NCI-H2196 treated with DMSO at 0.1 percent for 48 hours (cell line): ENCODE measurements around the gene OLIG3.

Experiments used
- DNase-seq: peaks from one replicate; lab custom pipeline; 2025; ENCODE audit not compliant: unreplicated experiment; lab: John Stamatoyannopoulos, UW

The OLIG3 gene

DNA sequence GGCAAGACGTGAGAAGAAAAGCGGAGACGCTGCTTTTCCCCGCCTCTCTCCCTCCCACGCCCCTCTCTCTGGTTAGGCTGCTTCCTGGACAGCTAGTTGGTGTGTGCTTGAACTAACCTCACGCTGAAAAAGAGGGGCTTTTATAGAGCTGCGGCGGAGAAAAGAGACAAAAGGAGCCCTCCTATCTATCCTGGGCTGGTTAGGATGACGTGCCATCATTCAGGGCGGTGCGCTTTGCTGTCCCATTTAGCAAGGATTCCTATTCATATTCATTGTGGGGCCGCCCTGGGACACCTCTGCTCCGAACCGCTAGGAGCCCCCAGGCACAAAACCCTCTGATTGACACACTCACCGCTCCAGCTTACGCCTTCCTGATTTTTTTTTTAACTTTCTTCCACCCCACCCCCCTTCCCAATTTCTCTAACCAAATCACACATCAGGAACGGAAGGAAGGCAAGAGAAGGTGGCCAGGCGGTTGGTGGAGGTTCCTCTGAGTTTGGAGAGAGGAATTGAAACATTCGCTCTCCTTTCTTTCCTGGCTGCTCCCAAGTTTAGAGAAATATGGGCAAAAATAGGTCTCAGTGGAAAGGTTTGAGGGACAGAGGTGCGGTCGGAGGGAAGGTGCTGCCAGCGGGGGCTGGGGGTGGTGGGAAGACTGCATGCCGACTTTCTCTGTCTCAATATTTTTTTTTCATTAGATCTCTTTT is at the start of gene OLIG3:
Gene OLIG3, minus strand, starts transcription at position 114 of the 707 bp plus-strand sequence. CDS start 224 bp downstream, outside the sequence.
- no peak for DNase-seq

DNA sequence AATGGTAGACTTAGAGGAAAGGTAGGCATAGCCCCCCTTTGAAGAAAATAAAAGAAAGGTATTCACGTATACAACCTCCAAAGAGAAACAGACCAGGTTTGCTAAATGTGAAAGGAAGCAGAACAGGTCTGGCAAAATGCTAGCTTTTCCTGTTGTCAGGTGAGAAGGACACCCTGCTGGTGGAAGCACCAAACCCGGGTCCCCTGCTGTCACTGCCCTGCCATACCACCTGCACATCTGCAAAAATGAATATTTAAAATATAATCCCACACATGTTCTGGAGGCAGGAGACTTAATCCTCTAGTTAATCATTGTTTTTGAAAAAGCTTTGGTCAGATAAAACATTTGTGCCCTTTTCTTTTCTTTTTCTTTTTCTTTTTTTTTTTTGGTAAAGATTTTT is 48.9 kb upstream of the OLIG3 start:
- DNase-seq: no peak

DNA sequence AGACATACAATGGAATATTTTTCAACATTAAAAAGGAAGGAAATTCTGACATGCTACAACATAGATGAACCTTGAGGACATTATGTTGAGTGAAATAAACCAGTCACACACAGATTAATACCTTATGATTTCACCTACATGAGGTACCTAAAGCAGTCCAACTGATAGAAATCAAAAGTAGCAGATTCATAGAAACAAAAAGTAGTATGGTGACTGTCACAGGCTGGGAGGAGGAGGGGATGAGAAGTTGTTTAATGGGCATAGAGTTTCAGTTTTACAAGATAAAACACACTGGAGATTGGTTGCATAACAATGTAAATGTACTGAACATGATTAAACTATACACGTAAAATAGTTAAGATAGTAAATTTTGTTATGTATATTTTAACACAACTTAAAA is 48.5 kb upstream of the OLIG3 start:
- DNase-seq: no peak

DNA sequence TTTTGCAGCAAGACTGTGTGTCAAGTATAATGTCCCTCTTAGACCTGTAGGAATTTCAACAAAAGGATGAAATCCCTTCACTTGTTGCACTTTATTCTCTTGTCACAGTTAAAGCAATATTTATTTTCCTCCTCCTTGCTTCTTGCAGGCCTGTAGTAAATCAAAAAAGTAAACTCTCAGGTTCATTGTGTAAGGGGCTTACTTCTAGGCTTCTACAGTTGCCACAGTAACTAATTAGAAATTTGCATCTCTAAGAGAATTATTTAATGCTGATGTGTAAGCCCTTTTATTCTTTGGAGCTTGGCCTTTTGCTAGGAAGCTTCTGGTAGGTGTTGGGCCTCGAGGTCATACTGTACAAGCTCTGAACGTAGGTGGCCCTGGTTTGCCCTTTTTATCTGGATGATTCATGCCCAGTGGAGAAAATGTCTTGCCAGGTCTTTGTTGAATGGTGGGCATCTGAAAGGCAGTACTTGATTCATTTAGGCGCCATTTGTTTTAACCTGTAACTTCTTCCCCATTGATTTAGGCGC is 47.4 kb upstream of the OLIG3 start:
- no peak for DNase-seq

DNA sequence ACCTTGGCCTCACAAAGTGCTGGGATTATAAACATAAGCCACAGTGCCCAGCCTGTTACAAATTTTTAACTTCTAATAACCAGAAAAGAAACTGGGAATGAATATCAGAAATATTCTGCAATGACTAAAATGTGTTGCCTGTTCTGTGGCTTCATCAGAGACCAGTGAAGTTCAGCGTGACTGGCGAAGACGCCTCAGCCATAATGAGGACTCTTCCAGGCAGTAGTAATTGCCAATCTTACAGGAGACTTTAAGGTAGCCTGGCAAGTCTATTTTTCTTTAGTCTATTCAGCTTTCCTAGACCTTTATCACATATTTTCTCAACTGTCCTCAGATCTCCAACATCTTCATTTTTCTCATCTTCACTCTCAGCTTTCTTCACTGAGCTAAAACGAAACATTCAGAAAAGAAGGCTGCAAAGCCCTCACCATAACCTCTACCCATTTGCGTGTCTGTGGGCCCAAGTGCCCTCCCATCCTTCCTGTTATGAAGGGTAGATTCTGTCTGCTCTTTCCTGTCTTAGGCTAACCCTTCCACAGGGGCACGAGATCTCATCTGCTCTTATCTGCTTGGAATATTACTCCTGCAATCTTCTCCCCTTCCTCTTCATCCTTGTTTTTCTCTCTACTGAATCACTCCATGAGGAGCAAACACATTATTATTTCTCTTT is 42.0 kb upstream of the OLIG3 start:
- no peak for DNase-seq

DNA sequence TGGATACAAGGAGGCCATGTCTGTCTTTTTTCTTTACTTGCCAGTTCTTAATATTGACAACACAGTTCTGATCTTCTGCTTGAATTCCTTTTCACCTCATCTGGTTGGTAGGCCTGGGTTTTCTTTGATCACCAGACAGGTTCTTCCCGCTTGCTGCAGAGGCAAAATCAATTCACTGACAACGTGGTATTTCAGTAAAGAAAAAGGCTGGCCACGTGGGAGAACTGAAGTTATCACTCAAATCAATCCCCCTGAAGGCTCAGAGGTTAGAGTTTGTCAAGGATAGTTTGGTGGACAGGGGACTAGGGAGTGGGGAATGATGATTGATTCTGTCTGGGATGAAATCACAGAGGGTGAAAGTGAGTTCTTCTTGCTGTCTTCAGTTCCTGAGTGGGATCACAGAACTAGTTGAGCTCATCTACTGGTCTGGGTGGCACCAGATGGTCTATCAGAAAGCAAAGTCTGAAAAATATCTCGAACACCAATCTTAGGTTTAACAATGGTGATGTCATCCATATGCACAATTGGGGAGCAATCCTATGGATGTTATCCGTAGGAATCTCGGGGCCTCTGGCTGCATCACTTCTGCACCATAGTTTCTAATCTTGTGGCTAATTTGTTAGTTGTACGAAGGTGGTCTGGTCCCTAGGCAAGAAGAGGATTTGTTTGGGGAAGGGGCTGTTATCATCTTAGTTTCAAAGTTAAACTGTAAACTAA is 37.3 kb upstream of the OLIG3 start:
- DNase-seq: no peak

DNA sequence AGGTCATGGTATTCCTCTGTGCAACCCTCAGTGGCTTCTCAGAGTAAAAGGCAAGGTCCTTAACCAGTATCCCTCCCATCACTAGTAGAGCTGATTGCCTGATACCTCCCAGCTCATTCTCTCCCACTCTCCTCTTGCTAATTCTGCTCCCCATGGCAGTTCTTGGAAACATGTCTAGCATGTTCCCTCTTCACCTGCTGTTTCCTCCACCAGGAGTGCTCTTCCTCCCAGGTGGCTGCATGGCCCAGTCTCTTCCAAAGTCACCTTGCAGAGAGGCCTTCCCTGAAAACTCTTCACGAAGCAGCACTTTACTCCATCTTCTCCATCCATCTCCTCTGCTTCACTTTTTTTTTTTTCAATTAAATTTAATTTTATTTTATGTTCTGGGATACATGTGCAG is 36.2 kb upstream of the OLIG3 start:
- no peak for DNase-seq

DNA sequence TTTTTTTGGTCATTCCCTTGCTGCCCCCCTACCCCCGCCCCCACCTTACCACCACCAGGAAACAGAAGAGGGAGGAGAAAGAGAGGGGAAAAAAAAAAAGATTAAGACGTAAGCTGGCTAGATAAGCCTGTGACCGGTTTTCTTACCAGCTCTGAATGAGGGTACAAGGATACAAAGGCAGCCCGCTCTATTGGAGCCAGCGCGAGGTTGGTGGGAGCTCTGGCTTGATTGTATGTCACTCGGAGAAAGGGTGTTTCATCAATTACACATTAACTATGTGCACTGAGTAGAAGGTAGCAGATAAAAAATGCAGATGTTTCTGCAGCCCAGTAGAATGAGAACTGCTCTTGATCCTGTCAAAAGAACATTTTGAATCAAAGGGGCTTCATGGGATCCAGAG is 28.6 kb upstream of the OLIG3 start:
- DNase-seq: no peak

DNA sequence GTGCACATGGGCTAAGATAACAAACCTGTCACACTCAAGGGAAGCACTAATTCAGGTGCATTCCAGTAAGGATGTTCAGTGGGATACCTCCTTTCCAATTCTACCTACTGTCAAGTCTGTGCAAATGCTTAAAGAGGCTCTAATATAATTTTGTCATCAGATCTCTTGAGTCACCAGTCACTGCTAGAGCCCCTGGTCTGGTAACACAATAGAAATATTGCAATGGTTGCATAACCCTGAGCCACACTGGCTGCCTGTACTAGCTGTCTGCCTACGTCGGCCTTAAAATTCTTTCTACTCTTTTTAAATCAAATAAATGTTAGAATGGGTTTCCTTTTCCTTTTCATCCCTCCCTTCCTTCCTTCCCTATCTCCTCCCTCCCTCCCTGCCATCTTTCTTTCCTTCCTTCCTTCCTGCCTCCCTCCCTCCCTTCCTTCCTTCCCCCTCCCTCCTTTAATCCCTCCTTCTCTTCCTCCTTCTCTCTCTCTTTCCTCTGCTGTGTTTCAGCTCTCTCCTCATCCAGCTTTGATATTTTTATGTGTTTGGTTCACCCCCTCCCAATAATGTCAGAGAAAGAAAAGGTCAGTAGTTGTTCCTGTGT is 28.1 kb upstream of the OLIG3 start:
- DNase-seq: no peak

DNA sequence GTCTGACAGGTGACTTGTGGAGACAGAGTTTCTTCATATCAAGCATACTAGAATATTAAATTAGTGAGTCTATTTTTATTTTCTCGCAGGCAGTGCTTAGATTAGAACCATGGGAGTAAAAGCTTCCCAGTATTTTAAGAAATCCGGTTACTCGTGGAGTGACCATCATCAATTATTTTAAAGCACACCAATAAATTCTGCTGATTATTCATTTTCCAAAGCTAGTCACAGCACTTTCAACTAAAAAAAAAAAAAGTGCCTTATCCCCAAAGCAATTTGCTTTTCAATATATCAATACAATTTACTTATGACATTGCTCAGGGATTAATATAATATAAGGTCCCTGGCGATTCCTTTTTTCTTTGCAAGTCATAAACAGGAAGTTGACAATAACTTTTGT is 26.3 kb upstream of the OLIG3 start:
- no peak for DNase-seq

DNA sequence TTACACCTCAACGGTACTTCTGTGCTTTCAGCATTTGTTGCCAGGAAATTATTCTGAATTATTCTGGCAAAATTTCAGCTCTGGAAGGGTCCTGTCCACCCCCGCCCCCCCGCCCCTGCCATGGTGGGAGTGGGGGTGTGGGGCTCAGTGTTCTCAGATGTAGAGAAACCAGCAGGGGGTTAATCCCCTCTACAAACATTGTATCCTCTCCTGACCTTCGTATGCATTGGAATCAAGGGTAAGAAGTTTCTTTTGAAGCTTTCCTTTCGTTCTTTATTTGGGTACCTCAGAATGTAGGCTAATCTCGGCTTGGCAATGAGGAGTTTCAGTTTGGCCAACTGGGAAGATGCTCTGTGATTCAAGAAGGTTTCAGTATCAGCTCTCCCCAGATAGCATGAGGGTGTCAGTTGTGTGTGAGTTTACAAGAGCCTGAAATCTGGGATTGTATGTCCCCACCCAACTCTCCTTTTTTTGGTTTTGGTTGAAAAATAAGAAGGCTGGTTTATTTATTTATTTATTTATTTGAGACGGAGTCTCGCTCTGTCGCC is 25.5 kb upstream of the OLIG3 start:
- DNase-seq: no peak

DNA sequence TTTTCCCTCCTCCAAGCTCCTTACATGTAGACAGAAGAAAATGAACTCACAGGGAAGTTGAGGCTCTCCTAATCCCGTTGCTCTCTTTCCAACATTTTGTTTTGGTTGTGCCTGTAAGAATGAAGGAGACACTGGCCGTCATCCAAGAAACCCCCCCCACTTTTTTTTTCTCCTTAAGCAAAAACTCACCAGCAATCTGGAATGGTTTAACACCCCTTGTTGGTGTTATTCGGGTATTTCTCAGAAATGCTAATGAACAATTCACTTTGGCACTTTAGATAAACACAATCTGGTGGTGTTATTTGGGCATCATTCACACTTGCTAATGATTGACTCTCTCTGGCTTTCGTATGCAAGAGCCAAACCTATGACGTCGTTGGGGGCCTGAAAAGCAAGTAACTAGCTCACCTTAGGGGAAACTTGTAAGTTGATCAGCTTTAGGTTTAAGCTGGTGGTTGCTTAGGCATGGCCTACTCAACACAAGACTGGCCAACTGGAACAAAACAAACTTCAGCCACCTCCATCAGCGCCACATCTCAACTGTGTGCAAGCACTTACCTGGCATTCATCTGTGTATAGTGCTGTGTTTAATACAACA is 24.3 kb upstream of the OLIG3 start:
- no peak for DNase-seq

DNA sequence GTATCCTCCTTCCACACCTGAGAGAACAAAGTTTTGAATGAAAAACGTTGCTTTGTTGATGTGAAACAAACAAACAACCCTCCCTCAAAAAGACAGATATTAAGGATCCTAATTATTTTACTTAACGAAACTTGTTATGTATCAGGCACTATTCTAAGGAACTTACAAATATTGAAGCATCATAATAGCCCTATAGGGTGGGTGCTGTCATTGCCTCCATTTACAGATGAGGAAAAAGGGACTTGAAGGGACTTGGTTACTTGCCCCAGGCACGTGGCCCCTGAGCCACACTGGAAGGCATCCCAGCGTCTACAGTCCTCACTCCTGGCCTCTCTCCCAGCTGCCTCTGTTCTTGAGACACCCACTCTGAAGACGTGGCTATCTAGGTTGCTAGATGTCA is 20.2 kb upstream of the OLIG3 start:
- no peak for DNase-seq

DNA sequence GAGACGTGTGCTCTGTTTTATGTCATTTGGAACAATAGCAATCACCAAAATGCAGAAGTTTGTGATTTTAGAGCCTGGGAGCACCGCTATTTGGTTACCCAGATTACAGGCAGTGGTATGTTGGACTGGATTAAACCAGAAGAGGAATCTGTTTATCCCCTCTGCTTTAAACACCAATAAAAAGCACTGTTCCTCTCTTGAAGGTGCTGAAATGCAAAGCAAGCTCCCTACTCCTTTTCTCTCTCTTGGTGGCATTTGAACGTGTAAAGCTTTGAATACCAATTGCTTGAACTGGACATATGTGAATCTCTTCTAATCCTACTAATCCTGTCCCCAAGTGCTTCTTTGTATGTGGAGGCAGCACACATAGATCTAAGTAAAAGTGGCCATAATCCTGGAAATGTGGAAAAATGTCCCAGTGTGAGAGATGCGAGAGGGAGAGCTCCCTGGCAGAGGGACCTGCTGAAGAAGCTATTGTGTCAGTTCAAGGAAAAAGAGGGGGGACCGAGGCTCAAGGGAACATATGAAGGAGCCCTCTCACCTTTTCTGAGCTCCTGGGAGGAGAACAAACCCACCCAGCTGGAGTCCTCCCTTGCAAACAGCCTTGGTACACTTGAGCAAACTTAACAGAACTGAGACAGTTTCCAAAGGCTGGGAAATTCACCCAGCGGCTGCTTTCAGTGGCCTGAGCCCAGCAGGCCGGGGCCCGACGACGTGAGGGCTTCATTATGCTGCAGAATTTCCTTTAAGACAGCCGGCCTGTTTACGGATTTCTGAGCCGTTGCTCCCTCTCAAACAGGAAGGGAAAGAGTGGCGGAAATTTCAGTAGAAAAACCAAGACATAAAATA is 18.8 kb upstream of the OLIG3 start:
- no peak for DNase-seq

DNA sequence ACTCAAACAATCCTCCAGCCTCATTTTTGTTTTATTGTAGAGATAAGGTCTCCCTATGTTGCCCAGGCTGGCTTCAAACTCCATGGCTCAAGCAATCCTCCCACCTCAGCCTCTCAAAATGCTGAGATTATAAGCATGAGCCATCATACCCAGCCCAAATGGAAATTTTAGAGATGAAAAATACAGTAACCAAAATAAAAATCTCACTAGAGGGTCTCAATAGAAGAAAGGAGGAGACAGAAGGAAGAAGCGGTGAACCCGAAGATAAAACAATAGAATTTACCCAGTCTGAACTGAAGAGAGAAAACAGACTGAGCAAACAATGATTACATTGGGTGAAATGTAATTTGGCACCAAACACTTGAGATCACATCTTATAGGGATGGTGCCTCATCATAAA is 16.7 kb upstream of the OLIG3 start:
- no peak for DNase-seq

DNA sequence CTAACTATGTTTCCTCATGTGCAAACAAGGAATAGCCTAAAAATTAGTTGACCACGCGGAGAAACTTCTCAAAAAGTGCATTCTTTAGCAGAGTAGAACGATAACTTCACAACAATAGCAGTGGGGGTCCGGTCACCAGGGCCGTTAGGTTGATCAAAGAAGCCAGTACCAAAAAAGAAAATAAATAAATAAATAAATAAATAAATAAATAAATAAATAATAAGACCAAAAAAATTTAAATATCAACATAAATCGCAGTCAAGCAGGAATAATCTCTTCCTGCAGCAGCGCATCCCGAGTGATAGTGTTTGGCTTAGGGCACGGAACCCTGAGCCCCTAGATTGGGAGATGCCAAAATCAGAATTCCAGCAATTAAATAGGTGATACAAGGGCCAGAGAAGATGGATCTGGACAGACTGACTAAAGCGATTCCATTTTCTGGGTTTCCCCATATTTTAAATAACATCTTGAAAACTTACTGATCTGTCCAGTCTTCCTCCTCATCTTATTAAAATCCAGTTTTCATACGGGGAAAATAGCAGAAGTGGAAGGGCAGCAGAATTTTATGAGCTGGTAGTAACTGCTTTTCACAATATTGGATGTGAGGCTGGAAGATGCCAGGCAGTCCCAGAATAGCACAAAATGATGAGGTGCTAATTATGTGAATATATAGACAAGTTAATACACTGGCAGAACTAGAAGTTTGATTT is 4.4 kb upstream of the OLIG3 start:
- DNase-seq: no peak

DNA sequence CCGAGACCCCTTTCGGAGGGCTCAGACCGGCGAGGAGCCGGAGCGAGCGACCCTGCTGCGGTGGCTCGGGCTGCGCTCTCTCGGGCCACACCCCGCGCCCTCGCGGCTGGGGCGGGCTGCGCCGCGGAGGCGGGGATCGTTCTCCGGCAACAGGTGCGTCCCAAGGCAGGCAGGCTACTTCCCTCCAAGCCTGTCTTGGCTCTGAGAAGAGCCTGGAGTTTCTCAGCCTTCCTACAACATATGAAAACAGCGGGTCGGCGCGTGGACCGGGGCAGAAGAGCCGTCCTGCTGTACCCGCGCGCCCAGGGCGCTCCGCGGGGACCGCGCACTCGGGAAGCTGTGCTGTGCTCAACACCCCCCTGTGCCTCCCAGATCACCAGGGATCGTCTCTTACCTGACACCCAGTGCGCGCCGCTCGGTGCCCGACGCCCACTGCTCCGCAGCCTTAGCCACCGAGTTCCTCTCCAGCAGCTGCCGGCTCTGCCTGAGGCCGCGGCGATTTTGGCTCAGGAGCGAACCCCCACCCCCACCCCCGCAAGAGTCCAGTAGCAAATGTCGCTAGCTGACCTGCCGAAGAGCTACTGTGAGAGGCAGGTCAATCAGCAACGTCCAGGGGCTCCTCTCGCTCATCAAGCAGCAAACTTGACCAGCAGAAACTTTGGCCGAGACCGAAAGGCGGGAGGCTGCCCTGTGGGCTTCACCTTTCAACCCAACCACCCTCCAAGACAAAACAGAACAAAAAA is 3.7 kb upstream of the OLIG3 start:
- no peak for DNase-seq

DNA sequence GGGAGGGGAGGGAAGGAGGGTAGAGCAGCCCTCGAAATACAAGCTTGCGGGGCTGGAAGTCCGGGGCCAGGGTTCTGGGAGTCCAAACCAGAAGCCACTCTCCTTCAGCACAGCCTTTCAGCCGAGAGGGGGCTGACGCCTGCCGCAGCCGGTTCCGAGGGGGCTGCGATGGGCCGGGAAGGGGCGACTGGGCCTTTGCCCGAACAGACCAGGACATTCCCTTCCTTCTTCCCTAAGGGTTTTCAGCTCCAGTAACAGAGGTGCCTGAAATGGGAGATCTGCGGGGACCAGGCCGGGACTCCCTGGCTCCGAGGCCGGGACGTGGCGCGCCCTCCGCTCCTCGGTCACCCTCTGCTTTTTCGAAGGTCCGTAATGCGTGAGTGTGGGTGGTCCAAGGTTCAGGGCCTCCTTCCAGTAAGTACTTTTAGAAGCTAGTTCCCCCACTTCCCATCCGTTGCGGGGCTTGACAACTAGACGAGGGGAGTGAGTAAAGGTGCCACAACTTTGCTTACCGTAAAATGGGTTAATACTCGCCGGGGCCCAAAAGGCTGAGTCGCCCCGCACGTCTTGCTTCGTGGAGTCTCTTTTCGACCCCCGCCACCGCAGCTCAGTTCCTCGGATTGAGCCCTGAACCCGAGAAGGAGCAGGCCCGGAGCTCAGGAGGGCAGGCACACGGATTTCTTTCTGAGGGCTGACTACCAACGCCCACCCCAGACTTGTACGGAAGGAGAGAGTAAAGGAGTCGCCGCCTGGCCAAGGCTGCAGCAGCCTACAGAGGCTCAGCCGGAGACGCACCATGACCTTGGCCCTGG is 2.9 kb upstream of the OLIG3 start:
- DNase-seq: no peak
